Stomach smooth muscle (tissue), 2 donors: ENCODE results near the gene RAB43.
"Not testable (repeated sequence)": the region's sequence is repeated elsewhere in the genome, so short reads cannot be mapped to it uniquely, and the experiment has no call there.

Experiments used
- H3K27ac ChIP-seq: one replicate; pipeline ENCODE4 v1.7.0; 2013; ENCODE audit warnings: mild to moderate bottlenecking, low read length, inconsistent platforms
- H3K27me3 ChIP-seq, 2 donors: one replicate each; pipeline ENCODE4 v1.7.0; 2013; ENCODE audit warnings: low read length in 2 of 2; ENCODE audit not compliant: insufficient read depth in 2 of 2, control insufficient read depth in 1 of 2
- H3K36me3 ChIP-seq, 2 donors: one replicate each; pipeline ENCODE4 v1.7.0; 2013; ENCODE audit warnings: low read length in 2 of 2; ENCODE audit not compliant: control insufficient read depth in 2 of 2, insufficient read depth in 2 of 2
- H3K4me1 ChIP-seq: one replicate; pipeline ENCODE4 v1.7.0; 2013; ENCODE audit warnings: low read length; ENCODE audit not compliant: control insufficient read depth, insufficient read depth
- H3K4me3 ChIP-seq, 2 donors: one replicate each; pipeline ENCODE4 v1.7.0; 2013; ENCODE audit warnings: low read length in 2 of 2
- H3K9ac ChIP-seq, 2 donors: one replicate each; pipeline ENCODE4 v1.7.0; 2013; ENCODE audit warnings: low read length in 2 of 2, mild to moderate bottlenecking in 1 of 2
- H3K9me3 ChIP-seq, 2 donors: one replicate each; pipeline ENCODE4 v1.7.0; 2013; ENCODE audit warnings: low read length in 2 of 2; ENCODE audit not compliant: control insufficient read depth in 2 of 2
- donor health status: healthy.
- donor health status: Pancreatic carcinoma.

Gene RAB43

GRCh38 chr3:129088312-129088711 lies 33.3 kb downstream of the RAB43 start:
- H3K27me3 ChIP-seq, H3K4me3 ChIP-seq, H3K36me3 ChIP-seq, H3K9me3 ChIP-seq, H3K27ac ChIP-seq, H3K9ac ChIP-seq: not testable (repeated sequence)
- H3K4me1 ChIP-seq = peaks cover 13% of the 10 kb centered on the region

GRCh38 chr3:129087904-129088303 lies 33.7 kb downstream of the RAB43 start:
- H3K27me3 ChIP-seq, H3K4me3 ChIP-seq, H3K9me3 ChIP-seq, H3K27ac ChIP-seq, H3K9ac ChIP-seq, H3K36me3 ChIP-seq: not testable (repeated sequence)
- H3K4me1 ChIP-seq = peaks cover 13% of the 10 kb centered on the region

DNA sequence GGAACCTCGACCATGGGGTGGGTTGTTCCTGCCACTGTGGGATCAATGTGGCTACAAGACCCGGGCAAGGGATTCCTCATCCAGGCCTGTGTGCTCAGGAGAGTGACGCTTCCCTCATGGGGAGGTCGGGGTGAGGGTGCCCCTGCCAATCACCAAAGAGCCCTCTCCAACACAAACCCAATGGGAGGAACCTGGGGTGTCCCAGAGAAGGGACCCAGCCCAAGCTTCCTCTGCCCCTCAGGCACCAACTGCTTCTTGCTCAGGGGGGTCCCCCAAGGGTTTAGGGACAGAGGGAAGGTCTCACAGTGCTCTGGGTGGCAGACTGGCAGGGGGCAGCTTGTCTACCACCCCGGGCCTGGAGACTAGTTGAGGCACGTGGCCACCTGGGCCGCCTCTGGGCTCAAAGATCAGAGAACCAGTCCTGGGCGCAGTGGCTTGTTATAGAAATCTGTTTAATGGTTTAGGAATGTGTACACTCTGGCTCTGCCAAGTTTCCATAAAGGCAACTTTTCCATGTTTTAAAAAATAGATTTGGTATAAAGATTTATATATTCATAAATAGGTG lies 34.4 kb downstream of the RAB43 start:
- H3K4me3 ChIP-seq = peak overlapping the region in 1 of 2 donors; percentile 49
- H3K27me3 ChIP-seq = no peaks in the 10 kb centered on the region
- peak overlapping the region; percentile 93 for H3K27ac ChIP-seq
- H3K9ac ChIP-seq = peak overlapping the region; percentile 3 to 42
- no peaks in the 10 kb centered on the region for H3K36me3 ChIP-seq
- peaks cover 13% of the 10 kb centered on the region for H3K4me1 ChIP-seq
- H3K9me3 ChIP-seq = no peaks in the 10 kb centered on the region

- Histone ChIP-seq H3K9ac (no peak overlapping the region), H3K4me1 (peaks cover 19% of the 10 kb centered on the region), H3K27ac (no peak overlapping the region), H3K4me3 (no peak overlapping the region), H3K9me3 (no peaks in the 10 kb centered on the region), H3K36me3 (no peaks in the 10 kb centered on the region), H3K27me3 (no peaks in the 10 kb centered on the region)
These were observed 35.8 kb downstream of the RAB43 start for GRCh38 chr3:129085818-129086217.

- no peaks in the 10 kb centered on the region for H3K27me3 ChIP-seq
- H3K4me3 ChIP-seq = no peak overlapping the region
- no peaks in the 10 kb centered on the region for H3K9me3 ChIP-seq
- H3K4me1 ChIP-seq = peaks cover 19% of the 10 kb centered on the region
- no peaks in the 10 kb centered on the region for H3K36me3 ChIP-seq
- no peak overlapping the region for H3K9ac ChIP-seq
- no peak overlapping the region for H3K27ac ChIP-seq
These were observed 36.4 kb downstream of the RAB43 start for GRCh38 chr3:129085165-129085715.

GRCh38 chr3:129084501-129084900 lies 37.1 kb downstream of the RAB43 start:
- Histone ChIP-seq H3K27ac (no peak overlapping the region), H3K4me1 (peaks cover 19% of the 10 kb centered on the region), H3K27me3 (no peaks in the 10 kb centered on the region), H3K36me3 (no peaks in the 10 kb centered on the region), H3K9ac (no peak overlapping the region), H3K9me3 (no peaks in the 10 kb centered on the region), H3K4me3 (no peak overlapping the region)

GRCh38 chr3:129082026-129082425 lies 39.6 kb downstream of the RAB43 start:
- Histone ChIP-seq H3K27me3 (no peaks in the 10 kb centered on the region), H3K27ac (peak overlapping the region; percentile 73), H3K9ac (no peak overlapping the region), H3K4me1 (peaks cover 31% of the 10 kb centered on the region), H3K9me3 (no peaks in the 10 kb centered on the region), H3K4me3 (no peak overlapping the region), H3K36me3 (no peaks in the 10 kb centered on the region)

- Histone ChIP-seq H3K27me3 (no peaks in the 10 kb centered on the region), H3K27ac (peak overlapping the region; percentile 73), H3K4me1 (peaks cover 31% of the 10 kb centered on the region)
These were observed 40.1 kb downstream of the RAB43 start for GRCh38 chr3:129081503-129081902.

GRCh38 chr3:129078510-129078909 lies 43.1 kb downstream of the RAB43 start:
- Histone ChIP-seq H3K36me3 (no peaks in the 10 kb centered on the region), H3K27me3 (no peaks in the 10 kb centered on the region), H3K9ac (peak overlapping the region in 1 of 2 donors; percentile 27), H3K4me3 (no peak overlapping the region), H3K4me1 (peaks cover 27% of the 10 kb centered on the region), H3K27ac (peak overlapping the region; percentile 73), H3K9me3 (no peaks in the 10 kb centered on the region)

More at GRCh38 chr3:129081503-129081902, 40.1 kb downstream of the RAB43 start:
- Histone ChIP-seq H3K36me3 (no peaks in the 10 kb centered on the region), H3K9ac (no peak overlapping the region), H3K4me3 (no peak overlapping the region), H3K9me3 (no peaks in the 10 kb centered on the region)

DNA sequence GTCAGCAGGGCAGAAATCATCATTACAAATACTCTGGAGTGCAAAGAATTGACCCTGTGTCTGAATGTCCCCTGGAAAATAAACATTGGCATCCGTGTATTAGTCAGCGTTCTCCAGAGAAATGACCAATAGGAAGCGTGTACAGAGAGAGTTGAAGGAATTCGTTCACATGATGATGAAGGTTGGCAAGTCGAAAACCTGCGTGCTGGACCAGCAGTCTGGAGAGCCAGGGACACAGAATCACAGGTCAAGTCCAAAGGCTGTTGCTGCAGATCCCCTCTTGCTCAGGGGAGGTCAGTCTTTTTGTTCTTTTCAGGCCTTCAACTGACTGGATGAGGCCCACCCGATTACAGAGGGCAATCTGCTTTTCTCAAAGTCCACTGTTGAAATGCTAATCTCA lies 44.4 kb downstream of the RAB43 start:
- no peaks in the 10 kb centered on the region for H3K36me3 ChIP-seq
- H3K9ac ChIP-seq = no peak overlapping the region
- no peak overlapping the region for H3K4me3 ChIP-seq
- H3K4me1 ChIP-seq = peaks cover 27% of the 10 kb centered on the region
- no peaks in the 10 kb centered on the region for H3K27me3 ChIP-seq
- peak overlapping the region; percentile 73 for H3K27ac ChIP-seq
- H3K9me3 ChIP-seq = no peaks in the 10 kb centered on the region

DNA sequence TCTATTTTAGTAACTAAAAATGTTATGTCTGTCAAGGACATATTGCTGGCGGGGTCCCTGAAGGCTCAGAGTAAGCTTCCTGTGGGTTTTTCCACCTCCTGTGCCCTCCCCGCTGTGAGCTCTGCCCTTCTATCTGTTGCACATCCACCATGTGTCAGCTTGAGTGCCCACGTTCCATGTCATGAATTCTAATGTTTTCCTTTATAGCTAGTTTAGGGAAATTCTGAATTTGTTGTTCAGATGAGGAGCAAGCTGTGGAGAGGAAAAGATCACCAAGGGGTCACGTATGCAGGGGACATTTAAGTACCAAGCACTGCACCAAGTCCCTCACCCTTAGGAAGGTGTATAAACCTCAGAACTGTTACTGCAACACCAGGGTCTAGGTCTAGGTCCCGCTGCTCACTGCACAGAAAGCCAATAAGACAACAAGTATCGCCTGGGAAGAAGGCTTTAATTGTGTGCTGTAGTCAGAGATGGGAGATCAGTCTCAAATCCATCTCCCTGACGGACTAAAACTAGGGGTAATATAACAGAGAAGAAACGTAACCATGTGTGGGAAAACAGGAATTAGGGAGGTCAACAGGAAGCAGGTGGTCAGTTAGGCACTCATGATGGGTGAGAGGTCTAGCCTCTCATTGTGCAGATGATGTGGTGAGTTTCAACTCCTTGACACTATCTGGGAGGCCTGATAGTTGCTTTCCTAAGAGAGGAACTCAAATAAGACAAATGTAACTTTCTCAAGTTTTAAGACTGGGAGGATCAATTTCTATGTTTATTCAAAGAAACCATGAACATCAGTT lies 51.3 kb downstream of the RAB43 start:
- Histone ChIP-seq H3K9ac (no peak overlapping the region), H3K27ac (no peak overlapping the region), H3K27me3 (no peaks in the 10 kb centered on the region), H3K4me1 (peaks cover 8% of the 10 kb centered on the region), H3K9me3 (no peaks in the 10 kb centered on the region), H3K36me3 (no peaks in the 10 kb centered on the region), H3K4me3 (no peak overlapping the region)
